Psoas muscle (tissue), 8 donors: Measurements from ENCODE around the gene ZNF330. TPM values are rescaled to one million over a fixed set of nuclear protein-coding genes. Genes with fewer than 3 reads are reported as not detected.
"Not testable (repeated sequence)": the region's sequence is repeated elsewhere in the genome, so short reads cannot be mapped to it uniquely, and the experiment has no call there.

Experiments used
- ATAC-seq, 4 donors: fragments of 200-7000 bp; cut with Tn5 transposase; one replicate each; pipeline ENCODE4 v1.9.1; 2020; ENCODE audit warnings: moderate library complexity in 3 of 4, mild to moderate bottlenecking in 2 of 4
- DNase-seq, 2 donors: peaks; one replicate each; pipeline ENCODE4 v3.0.0-alpha.2; 2020
- H3K27ac ChIP-seq: fragments of 200-600 bp; one replicate; pipeline ENCODE4 v1.8.0; 2022
- H3K27me3 ChIP-seq, 3 donors: fragments of 200-600 bp in 1 of 3; one replicate each; pipeline versions ENCODE4 v1.6.1 to v1.8.0; 2013 to 2022; ENCODE audit warnings: low read length in 2 of 3, mild to moderate bottlenecking in 2 of 3, moderate library complexity in 1 of 3; ENCODE audit not compliant: insufficient read depth in 3 of 3
- H3K36me3 ChIP-seq, 2 donors: fragments of 200-600 bp in 1 of 2; one replicate each; pipeline versions ENCODE4 v1.6.1 to v1.8.0; 2013 to 2022; ENCODE audit warnings: low read depth in 1 of 2, mild to moderate bottlenecking in 1 of 2, moderate library complexity in 1 of 2; ENCODE audit not compliant: insufficient read depth in 1 of 2
- H3K4me1 ChIP-seq: fragments of 200-600 bp; one replicate; pipeline ENCODE4 v1.8.0; 2022
- H3K4me3 ChIP-seq: fragments of 200-600 bp; one replicate; pipeline ENCODE4 v1.8.0; 2022; ENCODE audit warnings: mild to moderate bottlenecking
- H3K9me3 ChIP-seq: fragments of 200-600 bp; one replicate; pipeline ENCODE4 v1.8.0; 2022
- WGBS, 3 donors: extraction: QIAGEN DNeasy Blood & Tissue Kit; methylation state at CpG; one replicate each; pipeline versions ENCODE4 v1.1.6 to v1.1.7; 2013; 5-methylcytosine and 5-hydroxymethylcytosine counted together
- intact Hi-C, 2 donors: fragments of 100-400 bp; cut with DNase I; formaldehyde crosslinking; loops; one replicate each; pipeline versions ENCODE4 v1.11.0 to v1.14.2; 2022
- polyA plus RNA-seq, 3 donors: library from polyadenylated mRNA; stranded (reverse); fragments of 200-250 nt; gene quantifications; one replicate each; pipeline ENCODE4 v1.2.3, GENCODE V29; 2013
- total RNA-seq, 4 donors: library from RNA; stranded (reverse); fragmentation: NEBNext Ultra II Directional in 2 of 4; extraction: Animal tissue kit (Norgen Biotek cat#: 25700) in 2 of 4; gene quantifications; one replicate each; pipeline versions ENCODE4 v1.2.1 to v1.2.4, GENCODE V29; 2021 to 2023
- TF ChIP-seq, protein P1 (sequence below): fragments of 200-600 bp; IDR thresholded peaks from one replicate; pipeline ENCODE4 v1.8.0; 2022; ENCODE audit warnings: antibody characterized with exemption
- donor health status: healthy with polysubstance abuse.
- donor health status: DM: no; HTN: no; CAD: no; lungs with moderate emphysema.
- donor health status: Bipolar disorder and iron deficiency.
- donor health status: healthy.
- donor health status: DM: yes; HTN: yes; CAD: no.
- donor health status: DM: no; HTN: no; CAD: no.
- donor health status: DM: no; HTN: no; CAD: no.
- donor health status: DM: yes; HTN: yes; CAD: no.

ZNF330 gene
- total and polyA plus RNA-seq, 7 donors: 30.1 to 65.0 (median 44.4) TPM

DNA sequence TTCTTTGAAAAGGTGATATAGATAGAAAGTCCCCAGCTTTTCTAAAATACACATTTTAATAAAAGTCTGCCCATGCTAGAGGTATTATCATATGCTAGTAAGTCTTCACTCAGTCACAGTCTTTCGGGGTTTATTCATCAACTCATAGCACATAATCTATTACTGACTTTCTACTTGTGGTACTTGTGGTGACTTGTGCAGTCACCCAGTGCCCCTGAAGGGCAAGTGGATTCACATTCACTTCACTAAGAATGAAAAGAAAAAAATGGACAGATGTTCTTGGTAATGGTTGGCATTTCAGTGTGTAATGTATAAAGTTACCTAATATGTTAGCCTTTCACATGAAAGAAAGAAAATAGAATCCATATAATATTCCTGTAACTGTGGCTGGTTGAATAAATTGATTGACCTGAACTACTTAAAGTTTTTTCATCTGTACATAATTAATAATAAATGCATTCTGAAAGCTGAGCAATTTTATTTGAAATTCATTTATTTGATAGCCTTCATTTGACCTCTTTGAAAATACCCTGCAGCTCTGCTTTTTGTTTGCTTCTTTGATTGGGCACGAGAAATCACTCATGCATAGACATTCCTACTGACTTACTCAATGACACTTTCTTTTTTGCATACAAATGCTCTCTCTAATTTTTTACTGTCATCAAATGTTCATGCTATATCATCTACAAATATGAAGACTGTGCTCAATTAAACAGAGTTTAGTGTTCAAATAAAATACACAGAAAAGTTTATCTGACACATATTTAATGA, 39.5 kb upstream of the ZNF330 start:
- H3K9me3 ChIP-seq: no peaks in the 10 kb centered on the region
- no peaks in the 10 kb centered on the region for H3K36me3 ChIP-seq
- no peak overlapping the region for H3K27ac ChIP-seq
- intact Hi-C loops: no loop called here
- 63 to 67% (median 64%) methylated on average over 2 of the region's 2 CpGs for WGBS, 3 donors
- TF ChIP-seq, protein P1, sequence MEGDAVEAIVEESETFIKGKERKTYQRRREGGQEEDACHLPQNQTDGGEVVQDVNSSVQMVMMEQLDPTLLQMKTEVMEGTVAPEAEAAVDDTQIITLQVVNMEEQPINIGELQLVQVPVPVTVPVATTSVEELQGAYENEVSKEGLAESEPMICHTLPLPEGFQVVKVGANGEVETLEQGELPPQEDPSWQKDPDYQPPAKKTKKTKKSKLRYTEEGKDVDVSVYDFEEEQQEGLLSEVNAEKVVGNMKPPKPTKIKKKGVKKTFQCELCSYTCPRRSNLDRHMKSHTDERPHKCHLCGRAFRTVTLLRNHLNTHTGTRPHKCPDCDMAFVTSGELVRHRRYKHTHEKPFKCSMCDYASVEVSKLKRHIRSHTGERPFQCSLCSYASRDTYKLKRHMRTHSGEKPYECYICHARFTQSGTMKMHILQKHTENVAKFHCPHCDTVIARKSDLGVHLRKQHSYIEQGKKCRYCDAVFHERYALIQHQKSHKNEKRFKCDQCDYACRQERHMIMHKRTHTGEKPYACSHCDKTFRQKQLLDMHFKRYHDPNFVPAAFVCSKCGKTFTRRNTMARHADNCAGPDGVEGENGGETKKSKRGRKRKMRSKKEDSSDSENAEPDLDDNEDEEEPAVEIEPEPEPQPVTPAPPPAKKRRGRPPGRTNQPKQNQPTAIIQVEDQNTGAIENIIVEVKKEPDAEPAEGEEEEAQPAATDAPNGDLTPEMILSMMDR: no peak
- H3K4me1 ChIP-seq: no peaks in the 10 kb centered on the region
- peaks cover 0 to 3% (median 0%) of the 10 kb centered on the region in 3 donors for H3K27me3 ChIP-seq
- H3K4me3 ChIP-seq: no peak overlapping the region
- ATAC-seq: no peak
- no peak for DNase-seq

DNA sequence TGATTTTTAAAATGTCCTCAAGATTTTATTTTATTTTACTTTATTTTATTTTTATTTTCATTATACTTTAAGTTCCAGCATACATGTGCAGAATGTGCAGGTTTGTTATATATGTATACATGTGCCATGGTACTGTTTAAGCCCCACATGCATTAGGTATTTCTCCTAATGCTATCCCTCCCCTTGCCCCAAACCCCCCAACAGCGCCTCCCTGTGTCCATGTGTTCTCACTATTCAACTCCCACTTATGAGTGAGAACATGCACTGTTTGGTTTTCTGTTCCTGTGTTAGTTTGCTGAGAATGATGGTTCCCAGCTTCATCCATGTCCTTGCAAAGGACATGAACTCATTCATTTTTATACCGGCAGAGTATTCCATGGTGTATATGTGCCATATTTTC, 37.2 kb upstream of the ZNF330 start:
- intact Hi-C loops, H3K36me3 ChIP-seq, H3K4me3 ChIP-seq, H3K4me1 ChIP-seq, DNase-seq, ATAC-seq, H3K27ac ChIP-seq, H3K9me3 ChIP-seq, H3K27me3 ChIP-seq: not testable (repeated sequence)
- WGBS, 3 donors: 67 to 76% (median 71%) methylated on average over 2 of the region's 2 CpGs

DNA sequence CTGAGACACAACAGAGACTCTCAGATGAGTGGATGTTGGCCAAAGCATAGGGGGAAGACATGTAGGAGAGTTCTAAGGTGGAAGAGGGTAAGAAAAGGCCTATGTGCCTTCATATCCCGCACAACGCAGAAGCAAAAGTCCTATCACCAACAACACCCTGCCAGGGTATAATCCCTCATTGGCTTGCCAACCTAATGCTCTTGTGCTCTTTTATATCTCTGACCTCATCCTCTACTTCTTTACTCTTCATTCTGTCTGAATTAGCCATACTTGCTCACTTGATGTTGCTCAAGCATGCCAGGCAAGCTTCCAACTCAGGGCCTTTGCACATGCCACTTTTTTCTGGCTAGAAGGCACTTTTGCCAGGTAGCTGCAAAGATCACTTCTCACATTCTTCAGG, 28.1 kb upstream of the ZNF330 start:
- ATAC-seq: peak; percentile 37 to 81 (median 77)
- H3K4me1 ChIP-seq: peaks cover 34% of the 10 kb centered on the region

DNA sequence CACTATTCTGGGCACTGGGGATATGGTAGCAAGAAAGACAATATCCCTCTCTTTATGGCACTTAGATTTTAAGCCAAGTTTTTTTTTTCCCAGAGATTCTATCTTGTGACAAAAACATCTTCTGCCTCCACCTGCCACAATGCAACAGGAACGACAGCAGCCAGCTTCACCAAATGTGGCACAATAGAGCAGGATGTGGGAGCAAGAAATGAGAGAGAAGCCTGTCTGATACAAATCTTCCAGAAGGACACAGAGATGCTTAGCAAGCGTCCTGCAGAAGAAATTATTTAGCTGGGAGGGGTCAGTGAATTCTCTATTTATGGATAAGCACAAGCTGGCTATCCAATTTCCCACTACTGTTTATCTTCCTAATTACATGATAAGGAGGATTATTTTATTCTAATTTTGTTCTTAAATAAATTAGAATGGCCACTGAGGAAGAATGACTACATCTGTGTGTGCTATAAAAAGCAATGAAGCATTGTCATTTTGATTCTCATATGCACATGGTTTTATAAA, 27.1 kb upstream of the ZNF330 start:
- DNase-seq: no peak
- peaks cover 34% of the 10 kb centered on the region for H3K4me1 ChIP-seq
- TF ChIP-seq, protein P1: no peak
- intact Hi-C loops: loop anchor here in 1 of 2 donors (2.0 kb wide), 1 partner anchor 27 kb away; the partner anchor contains the start of gene ZNF330
- no peaks in the 10 kb centered on the region for H3K27me3 ChIP-seq
- H3K9me3 ChIP-seq: no peaks in the 10 kb centered on the region
- H3K36me3 ChIP-seq: no peaks in the 10 kb centered on the region
- H3K27ac ChIP-seq: no peak overlapping the region
- no peak overlapping the region for H3K4me3 ChIP-seq
- ATAC-seq: no peak
- 28 to 45% (median 29%) methylated on average over 2 of the region's 2 CpGs for WGBS, 3 donors

More for the DNA sequence above, 28.1 kb upstream of the ZNF330 start:
- intact Hi-C loops: no loop called here
- no peaks in the 10 kb centered on the region for H3K36me3 ChIP-seq
- H3K9me3 ChIP-seq: no peaks in the 10 kb centered on the region
- 15 to 43% (median 33%) methylated on average over 2 of the region's 2 CpGs for WGBS, 3 donors
- no peak overlapping the region for H3K27ac ChIP-seq
- no peaks in the 10 kb centered on the region for H3K27me3 ChIP-seq
- DNase-seq: no peak
- no peak overlapping the region for H3K4me3 ChIP-seq
- TF ChIP-seq, protein P1: no peak

DNA sequence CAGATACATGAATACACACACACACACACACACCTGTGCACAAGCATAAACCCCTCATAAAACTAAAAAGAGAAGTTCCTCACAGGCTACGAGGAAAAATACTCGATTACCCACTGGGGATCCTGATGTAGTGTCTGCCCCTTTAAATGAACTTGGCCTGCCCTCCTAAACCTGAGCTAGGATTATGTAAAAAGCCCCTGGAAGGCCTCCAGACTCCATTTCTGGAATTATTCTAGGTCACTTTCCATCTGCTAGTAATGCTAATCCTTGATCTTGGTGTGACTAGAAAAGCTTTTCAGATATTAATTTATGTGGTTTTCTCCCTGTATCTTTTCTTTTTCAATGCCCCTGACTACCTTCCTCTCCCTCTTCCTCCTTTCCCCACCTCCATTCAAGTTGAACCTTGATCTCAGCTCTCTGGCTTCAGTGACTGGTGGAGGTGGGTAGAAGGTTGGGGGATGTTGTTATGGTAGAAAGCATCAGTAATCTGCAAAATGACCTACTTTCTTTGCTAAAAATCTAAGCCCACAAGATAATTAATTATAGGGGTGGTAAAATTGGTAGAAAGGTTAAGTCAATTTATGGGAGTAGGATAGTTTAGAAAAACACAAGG, 25.5 kb upstream of the ZNF330 start:
- H3K4me1 ChIP-seq: peaks cover 34% of the 10 kb centered on the region
- no peaks in the 10 kb centered on the region for H3K9me3 ChIP-seq
- ATAC-seq (peak in 3 of 4 donors; percentile 64 to 80 (median 72)), DNase-seq (no peak)
- H3K27ac ChIP-seq: no peak overlapping the region
- 17 to 33% (median 25%) methylated on average over 2 of the region's 2 CpGs for WGBS, 3 donors
- H3K4me3 ChIP-seq: no peak overlapping the region
- TF ChIP-seq, protein P1: no peak
- H3K36me3 ChIP-seq: no peaks in the 10 kb centered on the region
- intact Hi-C loops: loop anchor here in 1 of 2 donors (2.0 kb wide), 1 partner anchor 26 kb away; the partner anchor contains the start of gene ZNF330
- H3K27me3 ChIP-seq: no peaks in the 10 kb centered on the region
